Transverse colon (tissue), 4 donors: ENCODE data around the gene FAM78B.

Source experiments
- CTCF ChIP-seq, 5 experiments: fragments of 200-600 bp in 3 of 5; fragments of 450-650 bp in 2 of 5; sonication (generic) in 3 of 5; IDR thresholded peaks; 1 replicate in 2 of 5; 2 replicates in 3 of 5; pipeline ENCODE4 v1.5.1; 2016 to 2017; ENCODE audit warnings: antibody characterized with exemption in 5 of 5, inconsistent platforms in 3 of 5, mild to moderate bottlenecking in 2 of 5, moderate library complexity in 1 of 5
- EP300 ChIP-seq: sonication (generic); formaldehyde crosslinking; IDR thresholded peaks from one replicate; pipeline ENCODE4 v1.6.1; 2017; ENCODE audit warnings: antibody characterized with exemption, low read depth
- POLR2A ChIP-seq: fragments of 450-650 bp; IDR thresholded peaks from one replicate; pipeline ENCODE4 v1.6.1; 2016; ENCODE audit warnings: antibody characterized with exemption, mild to moderate bottlenecking, moderate library complexity
- POLR2AphosphoS5 ChIP-seq, 3 donors: sonication (generic); formaldehyde crosslinking; IDR thresholded peaks; one replicate each; pipeline ENCODE4 v1.6.1; 2016; ENCODE audit warnings: antibody characterized with exemption in 3 of 3

GRCh38 chr1:166087734-166088571 lies 78.8 kb downstream of the FAM78B start:
- TF ChIP-seq POLR2A (no peak), CTCF (IDR thresholded peaks at IDR 0.05) (no peak), EP300 (no peak), POLR2AphosphoS5 (IDR thresholded peaks at IDR 0.05) (no peak)
